D341Med (cell line): Measurements from ENCODE around the gene PLD2.

Experiments
- DNase-seq: peaks from one replicate; pipeline ENCODE4 v3.0.0; 2012; ENCODE audit warnings: low spot score

The PLD2 gene

GRCh38 chr17:4833941-4834680 lies 27.2 kb downstream of the PLD2 start:
- DNase-seq: no peak

GRCh38 chr17:4834681-4835020 lies 27.7 kb downstream of the PLD2 start:
- DNase-seq: no peak

- no peak for DNase-seq
Observed at GRCh38 chr17:4836221-4836620, 29.3 kb downstream of the PLD2 start.

GRCh38 chr17:4837471-4838308 lies 30.7 kb downstream of the PLD2 start:
- no peak for DNase-seq

GRCh38 chr17:4838309-4838785 lies 31.4 kb downstream of the PLD2 start:
- DNase-seq: no peak

- no peak for DNase-seq
Observed at GRCh38 chr17:4839221-4839620, 32.3 kb downstream of the PLD2 start.

GRCh38 chr17:4839965-4840892 lies 33.3 kb downstream of the PLD2 start:
- no peak for DNase-seq

- DNase-seq: no peak
Observed at GRCh38 chr17:4840893-4841242, 33.9 kb downstream of the PLD2 start.

- no peak for DNase-seq
Observed at GRCh38 chr17:4842376-4842775, 35.4 kb downstream of the PLD2 start.

- DNase-seq: no peak
Observed at GRCh38 chr17:4843321-4844000, 36.5 kb downstream of the PLD2 start.

- DNase-seq: no peak
Observed at GRCh38 chr17:4845118-4845517, 38.2 kb downstream of the PLD2 start.

GRCh38 chr17:4846635-4847390 lies 39.9 kb downstream of the PLD2 start:
- DNase-seq: no peak

- DNase-seq: no peak
Observed at GRCh38 chr17:4849011-4849536, 42.1 kb downstream of the PLD2 start.

GRCh38 chr17:4850246-4850645 lies 43.3 kb downstream of the PLD2 start:
- no peak for DNase-seq

- DNase-seq: no peak
Observed at GRCh38 chr17:4851084-4851483, 44.1 kb downstream of the PLD2 start.

GRCh38 chr17:4852567-4853207 lies 45.7 kb downstream of the PLD2 start:
- no peak for DNase-seq

GRCh38 chr17:4853208-4853671 lies 46.3 kb downstream of the PLD2 start:
- DNase-seq: no peak

- DNase-seq: no peak
Observed at GRCh38 chr17:4854111-4854681, 47.2 kb downstream of the PLD2 start.

- DNase-seq: no peak
Observed at GRCh38 chr17:4856271-4856936, 49.5 kb downstream of the PLD2 start.
